Mesothelial cell of epicardium (in vitro differentiated cells): Measurements from ENCODE around the gene FN3K. TPM values are rescaled to one million over a fixed set of nuclear protein-coding genes. Genes with fewer than 3 reads are reported as not detected.

ENCODE experiments used
- DNase-seq, 2 experiments: peaks; one replicate each; pipeline ENCODE4 v3.0.0; 2021; ENCODE audit warnings: low spot score in 2 of 2; ENCODE audit not compliant: unreplicated experiment in 2 of 2
- H3K27ac Mint-ChIP-seq: 2 replicates; pipeline ENCODE4 v1.8.0; 2021; ENCODE audit warnings: mixed read lengths
- H3K27me3 Mint-ChIP-seq: 2 replicates; pipeline ENCODE4 v1.8.0; 2021; ENCODE audit warnings: low read depth, mixed read lengths
- H3K36me3 Mint-ChIP-seq: 2 replicates; pipeline ENCODE4 v1.8.0; 2021; ENCODE audit warnings: mixed read lengths
- H3K4me1 Mint-ChIP-seq: 2 replicates; pipeline ENCODE4 v1.8.0; 2021; ENCODE audit warnings: mixed read lengths
- H3K4me3 Mint-ChIP-seq: 2 replicates; pipeline ENCODE4 v1.8.0; 2021; ENCODE audit warnings: mild to moderate bottlenecking, moderate library complexity, mixed read lengths
- H3K9me3 Mint-ChIP-seq: 2 replicates; pipeline ENCODE4 v1.8.0; 2021; ENCODE audit warnings: mixed read lengths
- CTCF ChIP-seq: fragments of 200-600 bp; sonication (generic); IDR thresholded peaks from one replicate; pipeline ENCODE4 v1.5.0; 2021; ENCODE audit warnings: antibody characterized with exemption; ENCODE audit not compliant: unreplicated experiment
- total RNA-seq: library from RNA; stranded (reverse); gene quantifications from 3 replicates; pipeline ENCODE4 v1.2.1, GENCODE V29; 2021

The FN3K gene
- total RNA-seq, 1 donor from 2014 or later = 33.0 TPM

GRCh38 chr17:82790391-82790790 is 55.0 kb downstream of the FN3K start:
- Mint-ChIP-seq H3K4me3 (no peak overlapping the region), H3K27me3 (no peaks in the 10 kb centered on the region), H3K36me3 (no peaks in the 10 kb centered on the region), H3K9me3 (no peaks in the 10 kb centered on the region), H3K4me1 (peaks cover 21% of the 10 kb centered on the region), H3K27ac (no peak overlapping the region)
- no peak for DNase-seq
- TF ChIP-seq CTCF = no peak

DNA sequence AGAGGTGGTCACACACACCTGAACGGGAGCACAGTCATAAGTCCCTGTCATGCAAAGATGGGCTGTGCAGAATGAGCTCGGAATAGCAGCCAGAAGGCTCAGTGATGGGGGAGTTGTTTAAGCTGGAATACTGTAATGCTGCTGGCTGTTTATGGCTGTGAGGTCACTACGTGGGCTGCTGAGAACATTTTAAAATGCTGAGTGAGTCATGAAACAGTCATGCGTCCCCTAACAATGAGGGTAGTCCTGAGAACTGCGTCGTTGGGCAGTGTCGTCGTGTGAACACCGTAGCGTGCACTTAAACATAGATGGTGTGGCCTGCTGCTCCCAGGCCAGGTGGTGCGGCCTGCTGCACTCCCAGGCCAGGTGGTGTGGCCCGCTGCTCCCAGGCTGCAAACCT is 56.1 kb downstream of the FN3K start:
- no peak for DNase-seq
- H3K4me1 Mint-ChIP-seq = peaks cover 21% of the 10 kb centered on the region
- TF ChIP-seq CTCF = no peak

GRCh38 chr17:82793974-82794630 is 58.7 kb downstream of the FN3K start:
- peak overlapping the region; percentile 67 for H3K27ac Mint-ChIP-seq
- H3K4me3 Mint-ChIP-seq = no peak overlapping the region
- no peaks in the 10 kb centered on the region for H3K27me3 Mint-ChIP-seq

More for the DNA sequence above, 56.1 kb downstream of the FN3K start:
- H3K9me3 Mint-ChIP-seq = no peaks in the 10 kb centered on the region
- peak overlapping the region; percentile 54 for H3K27ac Mint-ChIP-seq
- H3K27me3 Mint-ChIP-seq = no peaks in the 10 kb centered on the region
- H3K36me3 Mint-ChIP-seq = no peaks in the 10 kb centered on the region
- H3K4me3 Mint-ChIP-seq = no peak overlapping the region

GRCh38 chr17:82794781-82795482 is 59.5 kb downstream of the FN3K start:
- DNase-seq = no peak
- Mint-ChIP-seq H3K4me1 (peaks cover 21% of the 10 kb centered on the region), H3K27ac (peak overlapping the region; percentile 32)

More at GRCh38 chr17:82793974-82794630, 58.7 kb downstream of the FN3K start:
- no peak for DNase-seq
- TF ChIP-seq CTCF = no peak
- Mint-ChIP-seq H3K9me3 (no peaks in the 10 kb centered on the region), H3K36me3 (no peaks in the 10 kb centered on the region), H3K4me1 (peaks cover 21% of the 10 kb centered on the region)

GRCh38 chr17:82795615-82796014 is 60.2 kb downstream of the FN3K start:
- Mint-ChIP-seq H3K4me3 (no peak overlapping the region), H3K36me3 (peaks cover 8% of the 10 kb centered on the region), H3K9me3 (no peaks in the 10 kb centered on the region), H3K27me3 (no peaks in the 10 kb centered on the region), H3K4me1 (peaks cover 21% of the 10 kb centered on the region), H3K27ac (no peak overlapping the region)
- no peak for DNase-seq
- no peak for TF ChIP-seq CTCF

More at GRCh38 chr17:82794781-82795482, 59.5 kb downstream of the FN3K start:
- H3K9me3 Mint-ChIP-seq = no peaks in the 10 kb centered on the region
- H3K36me3 Mint-ChIP-seq = peaks cover 2% of the 10 kb centered on the region
- H3K27me3 Mint-ChIP-seq = no peaks in the 10 kb centered on the region
- no peak overlapping the region for H3K4me3 Mint-ChIP-seq
- TF ChIP-seq CTCF = no peak
